Ishikawa (cell line): ENCODE results near the gene RAPGEF4.
A peak's percentile ranks its signal among the peaks of the same experiment; 100 is the strongest.

Experiments used
- CEBPB ChIP-seq: IDR thresholded peaks from 2 replicates; pipeline ENCODE4 v1.6.1; 2012
- CREB1 ChIP-seq: IDR thresholded peaks from 2 replicates; pipeline ENCODE4 v1.6.1; 2012; ENCODE audit warnings: low read depth
- EGR1 ChIP-seq: IDR thresholded peaks from 2 replicates; pipeline ENCODE4 v1.6.1; 2012
- EP300 ChIP-seq: IDR thresholded peaks from 2 replicates; pipeline ENCODE4 v1.6.1; 2012; ENCODE audit warnings: borderline replicate concordance
- FOXM1 ChIP-seq: IDR thresholded peaks from 2 replicates; pipeline ENCODE4 v1.6.1; 2012; ENCODE audit warnings: low read depth, borderline replicate concordance
- NFIC ChIP-seq: IDR thresholded peaks from 2 replicates; pipeline ENCODE4 v1.6.1; 2012
- RAD21 ChIP-seq: IDR thresholded peaks from 2 replicates; pipeline ENCODE4 v1.6.1; 2012; ENCODE audit warnings: low read depth
- TAF1 ChIP-seq: IDR thresholded peaks from 2 replicates; pipeline ENCODE4 v1.6.1; 2012; ENCODE audit warnings: low read depth, mild to moderate bottlenecking
- TCF12 ChIP-seq: IDR thresholded peaks from 2 replicates; pipeline ENCODE4 v1.6.1; 2012; ENCODE audit warnings: low read depth
- TEAD4 ChIP-seq: IDR thresholded peaks from 2 replicates; pipeline ENCODE4 v1.6.1; 2012
- USF1 ChIP-seq: IDR thresholded peaks from 2 replicates; pipeline ENCODE4 v1.6.1; 2012
- YY1 ChIP-seq: IDR thresholded peaks from 2 replicates; pipeline ENCODE4 v1.6.1; 2012; ENCODE audit warnings: low read depth
- ZBTB7A ChIP-seq: IDR thresholded peaks from 2 replicates; pipeline ENCODE4 v1.6.1; 2012; ENCODE audit warnings: low read depth
- TF ChIP-seq, protein P1 (sequence below): IDR thresholded peaks from 2 replicates; pipeline ENCODE4 v1.6.1; 2012
- TF ChIP-seq, protein P2 (sequence below): IDR thresholded peaks from 2 replicates; pipeline ENCODE4 v1.6.1; 2012; ENCODE audit warnings: low read depth, mild to moderate bottlenecking

RAPGEF4 gene

GRCh38 chr2:172698041-172698863 lies 37.4 kb upstream of the RAPGEF4 start:
- TF ChIP-seq, protein P1, sequence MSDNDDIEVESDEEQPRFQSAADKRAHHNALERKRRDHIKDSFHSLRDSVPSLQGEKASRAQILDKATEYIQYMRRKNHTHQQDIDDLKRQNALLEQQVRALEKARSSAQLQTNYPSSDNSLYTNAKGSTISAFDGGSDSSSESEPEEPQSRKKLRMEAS: no peak
- no peak for TF ChIP-seq RAD21

DNA sequence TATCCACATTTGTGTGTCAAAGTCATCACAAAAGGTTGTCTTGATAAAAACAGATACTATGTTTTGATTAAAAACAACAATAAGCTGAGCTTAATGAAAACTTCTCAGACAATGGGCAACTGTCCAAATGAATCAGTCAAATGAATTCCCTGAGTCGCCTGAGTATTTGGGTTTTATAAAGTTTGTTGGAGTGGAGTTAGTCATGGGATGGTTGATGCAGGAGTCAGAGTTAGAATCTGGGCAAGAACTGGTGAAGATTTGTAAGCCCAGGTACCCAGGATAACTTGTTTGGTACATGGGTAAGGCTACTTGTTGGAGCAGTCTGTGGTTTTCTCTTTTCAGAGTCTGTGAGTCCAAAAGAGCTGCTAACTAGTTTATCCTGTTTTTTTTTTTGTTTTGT lies 34.4 kb upstream of the RAPGEF4 start:
- TF ChIP-seq CEBPB: no peak
- no peak for TF ChIP-seq CREB1
- no peak for TF ChIP-seq NFIC
- no peak for TF ChIP-seq USF1
- TF ChIP-seq YY1: no peak

GRCh38 chr2:172702451-172702850 lies 33.2 kb upstream of the RAPGEF4 start:
- TF ChIP-seq, protein P1: no peak
- TF ChIP-seq EP300: no peak
- TF ChIP-seq TEAD4: no peak
- TF ChIP-seq, protein P2, sequence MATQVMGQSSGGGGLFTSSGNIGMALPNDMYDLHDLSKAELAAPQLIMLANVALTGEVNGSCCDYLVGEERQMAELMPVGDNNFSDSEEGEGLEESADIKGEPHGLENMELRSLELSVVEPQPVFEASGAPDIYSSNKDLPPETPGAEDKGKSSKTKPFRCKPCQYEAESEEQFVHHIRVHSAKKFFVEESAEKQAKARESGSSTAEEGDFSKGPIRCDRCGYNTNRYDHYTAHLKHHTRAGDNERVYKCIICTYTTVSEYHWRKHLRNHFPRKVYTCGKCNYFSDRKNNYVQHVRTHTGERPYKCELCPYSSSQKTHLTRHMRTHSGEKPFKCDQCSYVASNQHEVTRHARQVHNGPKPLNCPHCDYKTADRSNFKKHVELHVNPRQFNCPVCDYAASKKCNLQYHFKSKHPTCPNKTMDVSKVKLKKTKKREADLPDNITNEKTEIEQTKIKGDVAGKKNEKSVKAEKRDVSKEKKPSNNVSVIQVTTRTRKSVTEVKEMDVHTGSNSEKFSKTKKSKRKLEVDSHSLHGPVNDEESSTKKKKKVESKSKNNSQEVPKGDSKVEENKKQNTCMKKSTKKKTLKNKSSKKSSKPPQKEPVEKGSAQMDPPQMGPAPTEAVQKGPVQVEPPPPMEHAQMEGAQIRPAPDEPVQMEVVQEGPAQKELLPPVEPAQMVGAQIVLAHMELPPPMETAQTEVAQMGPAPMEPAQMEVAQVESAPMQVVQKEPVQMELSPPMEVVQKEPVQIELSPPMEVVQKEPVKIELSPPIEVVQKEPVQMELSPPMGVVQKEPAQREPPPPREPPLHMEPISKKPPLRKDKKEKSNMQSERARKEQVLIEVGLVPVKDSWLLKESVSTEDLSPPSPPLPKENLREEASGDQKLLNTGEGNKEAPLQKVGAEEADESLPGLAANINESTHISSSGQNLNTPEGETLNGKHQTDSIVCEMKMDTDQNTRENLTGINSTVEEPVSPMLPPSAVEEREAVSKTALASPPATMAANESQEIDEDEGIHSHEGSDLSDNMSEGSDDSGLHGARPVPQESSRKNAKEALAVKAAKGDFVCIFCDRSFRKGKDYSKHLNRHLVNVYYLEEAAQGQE: no peak
- no peak for TF ChIP-seq RAD21
- no peak for TF ChIP-seq TAF1
- TF ChIP-seq TCF12: no peak

GRCh38 chr2:172704072-172704936 lies 31.3 kb upstream of the RAPGEF4 start:
- TF ChIP-seq, protein P1: no peak
- TF ChIP-seq RAD21: peak; percentile 45

- TF ChIP-seq USF1 (no peak), EP300 (no peak), RAD21 (no peak), YY1 (no peak), ZBTB7A (no peak), TCF12 (no peak), FOXM1 (no peak), CREB1 (no peak), CEBPB (no peak), EGR1 (no peak), TEAD4 (no peak), NFIC (no peak), TAF1 (no peak)
- TF ChIP-seq, protein P1: no peak
- TF ChIP-seq, protein P2: no peak
Observed at GRCh38 chr2:172705352-172705751, 30.3 kb upstream of the RAPGEF4 start.

GRCh38 chr2:172708247-172708646 lies 27.4 kb upstream of the RAPGEF4 start:
- TF ChIP-seq USF1 (no peak), TCF12 (no peak), YY1 (no peak)
- TF ChIP-seq, protein P1: no peak
